G401.6 (cell line): ENCODE measurements around the gene ZBTB46.

Source experiments
- FAIRE-seq: peaks from 2 replicates; lab custom pipeline; 2012; peaks lifted over from hg19 to GRCh38; lab: Jason Lieb, UNC

The ZBTB46 gene

DNA sequence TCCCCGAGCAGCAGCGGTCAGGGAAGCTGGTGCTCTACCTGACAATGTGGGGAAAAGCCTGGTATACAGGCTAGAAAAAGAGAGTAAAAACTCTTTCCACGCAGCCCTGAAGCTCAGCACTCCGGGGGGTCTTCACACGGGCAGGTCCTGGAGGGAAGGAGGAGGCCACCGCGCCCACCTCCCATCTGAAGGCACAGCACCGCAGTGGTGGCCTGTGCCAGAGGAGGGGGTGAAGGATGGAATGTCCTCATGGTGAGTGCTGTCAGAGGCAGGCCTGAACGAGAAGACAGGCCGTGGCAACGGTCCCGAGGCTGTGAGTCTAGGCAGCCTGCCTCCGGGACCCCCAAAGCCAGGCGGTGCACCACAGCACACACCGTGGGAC, 85.6 kb downstream of the ZBTB46 start:
- FAIRE-seq, result no peak

DNA sequence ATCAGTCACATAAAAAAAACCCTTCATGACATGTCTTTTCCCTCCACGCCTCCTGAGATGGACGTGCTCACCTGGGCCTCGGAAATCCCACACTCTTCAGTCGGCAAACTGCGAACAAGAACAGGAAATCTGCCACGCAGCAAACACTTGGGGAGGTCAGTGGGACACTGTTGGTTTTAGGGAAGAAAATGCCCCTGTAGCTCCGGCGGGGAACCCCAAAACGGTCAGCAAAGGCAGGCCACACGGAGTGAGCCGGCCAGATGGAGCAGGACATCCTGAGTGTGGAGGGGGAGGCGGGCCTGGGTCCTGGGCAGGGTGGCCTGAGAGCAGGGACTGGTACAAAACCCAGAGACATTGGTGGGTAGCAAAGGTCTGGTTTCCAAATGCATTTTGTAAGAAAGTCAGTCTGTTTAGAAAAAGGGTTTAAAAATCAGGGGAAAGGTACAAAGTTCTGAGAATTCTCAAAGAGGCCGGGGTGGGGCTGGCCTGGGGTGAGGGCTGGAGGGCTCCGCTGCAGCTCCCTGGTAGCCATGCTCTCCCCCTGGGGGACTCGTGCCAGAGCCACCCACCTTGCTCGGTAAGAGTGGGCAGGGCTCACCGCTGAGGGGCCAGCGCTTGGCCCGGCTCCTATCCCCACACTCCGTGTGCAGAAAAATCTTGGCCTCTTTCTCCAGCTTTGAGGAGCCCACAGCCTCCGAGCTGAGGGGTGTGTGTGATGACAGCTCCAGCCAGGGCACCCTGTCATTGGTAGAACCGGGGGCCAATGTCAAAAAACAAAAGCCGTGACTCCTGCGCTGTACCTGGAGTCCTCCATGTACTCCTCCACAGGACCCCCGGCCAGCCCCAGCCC, 86.3 kb downstream of the ZBTB46 start:
- no peak for FAIRE-seq

DNA sequence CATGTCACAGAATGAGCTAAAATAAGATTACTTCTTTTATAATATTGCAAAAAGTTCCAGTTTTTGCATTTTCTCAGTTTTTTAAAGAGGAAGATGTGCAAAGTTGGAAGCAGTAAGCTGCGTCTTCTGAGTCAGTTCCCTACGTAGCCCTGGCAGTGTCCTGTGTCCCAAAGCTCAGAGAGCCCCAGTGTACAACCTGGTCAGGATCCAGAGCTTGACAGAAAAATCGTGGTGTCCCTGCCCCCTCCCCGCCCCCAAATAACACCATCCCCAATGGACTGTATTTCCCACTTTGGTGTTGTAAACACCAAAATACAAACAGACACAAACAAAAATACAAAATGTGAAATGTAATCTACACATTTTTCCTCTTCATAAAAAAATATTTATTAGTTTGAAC, 86.9 kb downstream of the ZBTB46 start:
- no peak for FAIRE-seq

DNA sequence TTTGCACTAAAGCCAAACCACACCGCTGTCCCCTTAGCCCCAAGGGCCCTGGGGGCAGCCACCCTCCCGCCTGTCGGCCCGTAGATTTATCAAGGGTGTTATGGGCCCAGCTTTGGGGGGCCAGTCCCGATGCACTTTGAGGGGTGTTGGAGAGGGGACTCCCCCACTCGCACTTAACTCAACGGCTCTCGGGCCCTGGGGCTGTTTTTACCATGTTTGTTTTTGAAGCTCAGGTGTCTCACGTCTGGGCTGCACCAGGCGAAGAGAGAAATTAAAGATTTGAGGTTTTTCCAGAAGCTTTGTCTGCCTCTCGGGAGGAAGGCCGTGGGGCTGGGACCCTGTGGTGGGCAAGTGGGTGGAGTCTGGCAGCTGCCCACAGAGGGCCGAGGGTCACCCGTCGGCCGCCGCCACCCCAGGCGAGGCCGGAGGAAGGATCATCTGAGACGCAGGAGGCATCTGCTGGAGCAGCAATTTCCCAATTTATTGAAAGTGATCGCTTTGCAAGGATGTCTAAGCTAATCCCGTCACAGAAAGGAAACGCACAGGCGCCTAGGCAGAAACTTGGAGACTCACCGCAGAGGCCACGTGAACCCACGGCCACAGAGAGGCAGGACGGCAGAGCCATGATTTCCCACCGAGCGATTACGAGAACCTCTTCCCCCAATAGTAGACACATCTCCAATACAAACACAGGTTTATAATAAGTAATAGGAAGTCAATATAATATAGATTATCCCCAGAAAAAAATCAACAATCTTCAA, 87.7 kb downstream of the ZBTB46 start:
- FAIRE-seq, result no peak

DNA sequence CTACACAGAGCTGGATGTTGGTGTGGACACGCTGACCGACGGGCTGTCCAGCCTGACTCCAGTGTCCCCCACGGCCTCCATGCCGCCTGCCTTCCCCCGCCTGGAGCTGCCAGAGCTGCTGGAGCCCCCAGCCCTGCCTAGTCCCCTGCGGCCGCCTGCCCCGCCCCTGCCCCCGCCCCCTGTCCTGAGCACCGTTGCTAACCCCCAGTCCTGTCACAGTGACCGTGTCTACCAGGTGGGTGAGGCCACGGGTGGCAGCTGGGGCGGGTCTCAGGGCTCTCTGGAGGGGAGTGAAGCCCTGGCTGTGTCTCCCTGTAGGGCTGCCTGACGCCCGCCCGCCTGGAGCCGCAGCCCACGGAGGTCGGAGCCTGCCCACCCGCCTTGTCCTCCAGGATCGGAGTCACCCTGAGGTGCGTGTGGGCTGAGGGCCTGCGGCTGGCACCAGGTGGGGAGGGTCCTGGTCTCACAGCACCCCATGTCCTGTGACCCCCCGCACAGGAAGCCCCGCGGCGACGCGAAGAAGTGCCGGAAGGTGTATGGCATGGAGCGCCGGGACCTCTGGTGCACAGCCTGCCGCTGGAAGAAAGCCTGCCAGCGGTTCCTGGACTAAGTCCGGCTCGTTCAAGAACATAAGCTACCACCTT, 88.6 kb downstream of the ZBTB46 start:
- FAIRE-seq, result no peak

DNA sequence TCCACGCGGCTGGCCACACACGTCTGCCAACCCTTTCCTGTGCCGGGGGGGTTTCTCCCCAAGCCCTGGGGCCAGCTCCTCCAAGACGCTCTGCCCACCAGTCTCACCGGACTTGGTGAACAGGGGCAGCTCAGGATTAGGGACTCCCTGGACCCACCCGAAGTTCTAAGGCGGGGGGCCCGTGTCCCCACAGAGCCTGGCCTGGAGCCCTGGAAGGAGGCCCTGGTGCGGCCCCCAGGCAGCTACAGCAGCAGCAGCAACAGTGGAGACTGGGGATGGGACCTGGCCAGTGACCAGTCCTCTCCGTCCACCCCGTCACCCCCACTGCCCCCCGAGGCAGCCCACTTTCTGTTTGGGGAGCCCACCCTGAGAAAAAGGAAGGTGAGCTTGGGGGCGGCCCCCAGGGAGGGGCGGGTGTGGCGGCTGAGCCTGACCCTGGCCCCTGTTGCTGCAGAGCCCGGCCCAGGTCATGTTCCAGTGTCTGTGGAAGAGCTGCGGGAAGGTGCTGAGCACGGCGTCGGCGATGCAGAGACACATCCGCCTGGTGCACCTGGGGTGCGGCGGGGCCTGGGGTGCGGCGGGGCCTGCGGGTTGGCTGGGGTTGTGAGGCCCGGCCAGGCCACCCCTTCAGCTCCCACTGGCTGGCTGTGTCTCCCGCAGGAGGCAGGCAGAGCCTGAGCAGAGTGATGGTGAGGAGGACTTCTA, 89.2 kb downstream of the ZBTB46 start:
- FAIRE-seq, result no peak

DNA sequence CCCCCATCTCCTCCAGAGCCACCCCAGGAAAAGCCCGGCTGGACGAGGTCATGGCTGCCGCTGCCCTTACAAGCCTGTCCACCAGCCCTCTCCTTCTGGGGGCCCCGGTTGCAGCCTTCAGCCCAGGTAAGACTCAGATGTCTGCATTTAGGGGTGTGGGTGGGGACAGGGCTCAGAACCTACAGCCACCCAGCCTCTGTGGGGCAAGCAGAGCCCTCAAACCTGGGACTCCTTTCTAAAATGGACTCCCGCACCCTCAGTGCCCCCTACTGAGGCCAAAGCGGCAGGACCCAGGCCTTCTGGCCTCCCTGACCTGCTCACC, 89.7 kb downstream of the ZBTB46 start:
- FAIRE-seq, result no peak

DNA sequence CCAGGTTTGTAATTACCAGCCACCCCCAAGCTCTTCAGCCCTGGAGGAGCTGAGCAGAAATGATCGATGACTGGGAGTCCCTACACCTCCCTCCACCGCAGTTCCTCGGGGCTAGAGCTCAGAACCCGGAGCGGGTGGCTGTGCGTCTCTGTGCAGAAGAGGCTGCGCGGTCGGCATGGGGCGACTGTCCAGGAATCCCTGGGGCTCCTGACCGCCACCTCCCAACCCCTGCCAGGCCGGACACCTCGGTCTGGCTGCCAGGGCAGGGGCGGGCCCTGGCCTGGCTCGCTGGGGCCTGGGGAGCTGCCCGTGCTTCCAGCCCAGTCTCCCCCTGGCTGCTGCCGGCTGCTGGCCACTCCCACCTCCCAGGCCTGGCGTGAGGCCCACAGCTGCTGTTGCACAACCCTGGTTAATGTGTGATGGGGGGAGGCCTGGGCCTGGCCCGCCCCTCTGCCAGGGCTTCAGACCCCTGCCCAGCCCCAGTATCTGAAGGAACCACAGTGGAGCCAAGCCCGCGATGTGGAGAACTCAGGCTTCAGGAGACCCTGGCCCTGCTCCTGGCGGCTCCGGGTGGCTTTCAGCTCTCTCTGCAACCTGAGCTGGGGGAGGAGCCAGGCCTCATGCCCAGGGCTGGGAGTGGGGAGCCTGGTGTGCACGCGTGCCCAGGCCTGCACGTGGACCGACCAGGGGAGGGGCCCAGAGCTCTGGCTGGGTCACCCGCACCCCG, 90.3 kb downstream of the ZBTB46 start:
- no peak for FAIRE-seq

DNA sequence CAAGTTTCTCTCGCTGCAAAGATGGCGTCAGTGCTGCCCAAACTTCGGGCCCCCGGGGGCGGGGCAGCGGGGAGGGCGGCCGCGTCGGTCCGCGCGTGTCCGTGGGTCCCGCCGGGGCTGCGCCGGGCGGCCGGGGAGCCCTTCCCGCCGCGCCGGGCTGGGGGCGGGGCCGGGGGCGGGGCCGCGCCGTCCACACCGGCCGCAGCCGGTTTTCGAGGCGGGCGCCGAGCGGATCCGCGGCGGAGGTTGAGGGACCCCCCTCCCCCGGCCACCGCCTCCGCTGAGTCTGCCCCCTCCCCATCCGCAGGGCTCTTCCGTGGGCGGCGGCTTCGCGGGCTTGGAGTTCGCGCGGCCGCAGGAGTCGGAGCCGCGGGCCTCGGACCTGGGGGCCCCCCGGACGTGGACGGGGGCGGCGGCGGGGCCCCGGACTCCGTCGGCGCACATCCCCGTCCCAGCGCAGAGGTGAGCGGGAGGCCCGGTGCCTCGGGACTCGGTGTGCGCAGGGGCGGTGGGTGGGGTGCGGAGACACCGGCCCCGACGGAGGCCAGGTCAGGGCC, 90.9 kb downstream of the ZBTB46 start:
- FAIRE-seq, result no peak

DNA sequence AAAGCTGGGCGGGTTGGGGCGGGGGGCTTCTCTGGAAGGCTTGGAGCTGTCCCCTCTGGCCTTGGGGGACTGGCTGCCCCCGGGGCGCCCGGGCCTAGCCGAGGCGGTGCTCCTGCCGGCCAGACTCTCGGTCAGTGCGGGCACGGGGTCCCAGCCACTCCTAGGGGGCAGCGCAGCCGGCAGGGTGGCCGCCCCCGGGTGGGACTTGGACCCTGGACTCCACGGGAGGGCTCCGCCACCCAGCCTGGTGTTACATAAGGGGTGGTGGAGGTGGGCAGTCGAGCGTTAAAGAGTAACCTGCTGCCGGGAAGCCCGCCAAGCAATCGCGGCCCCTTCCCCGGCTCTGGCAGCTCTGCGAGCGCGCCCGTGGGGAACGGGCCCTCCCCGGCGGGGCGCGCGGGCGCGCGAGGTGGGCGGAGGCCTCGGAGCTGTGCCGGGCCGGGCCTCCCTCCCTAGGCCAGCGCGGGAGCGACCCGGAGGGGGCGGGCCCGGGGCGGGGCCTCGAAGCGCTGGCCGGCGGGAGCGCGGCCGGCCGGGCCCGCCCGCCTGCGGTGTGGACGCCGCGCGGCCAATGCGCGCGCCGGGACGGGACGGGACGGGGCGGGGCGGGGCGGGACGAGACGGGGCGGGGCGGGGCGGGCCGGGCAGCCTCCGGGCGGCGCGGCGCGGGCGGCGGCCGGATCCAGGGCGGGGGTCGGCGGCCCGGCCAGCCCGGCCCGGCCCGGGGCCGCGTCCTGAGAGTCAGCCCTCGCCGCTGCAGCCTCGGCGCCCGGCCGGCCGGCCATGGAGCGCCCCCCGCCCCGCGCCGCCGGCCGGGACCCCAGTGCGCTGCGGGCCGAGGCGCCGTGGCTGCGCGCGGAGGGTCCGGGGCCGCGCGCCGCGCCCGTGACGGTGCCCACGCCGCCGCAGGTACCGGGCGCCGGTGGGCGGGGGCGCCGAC, 91.7 kb downstream of the ZBTB46 start, which contains the start of gene SLC2A4RG:
Gene SLC2A4RG (plus strand): TSS at position 647 of the 940 bp plus-strand sequence. CDS start 137 bp downstream, at position 784.
- no peak for FAIRE-seq

DNA sequence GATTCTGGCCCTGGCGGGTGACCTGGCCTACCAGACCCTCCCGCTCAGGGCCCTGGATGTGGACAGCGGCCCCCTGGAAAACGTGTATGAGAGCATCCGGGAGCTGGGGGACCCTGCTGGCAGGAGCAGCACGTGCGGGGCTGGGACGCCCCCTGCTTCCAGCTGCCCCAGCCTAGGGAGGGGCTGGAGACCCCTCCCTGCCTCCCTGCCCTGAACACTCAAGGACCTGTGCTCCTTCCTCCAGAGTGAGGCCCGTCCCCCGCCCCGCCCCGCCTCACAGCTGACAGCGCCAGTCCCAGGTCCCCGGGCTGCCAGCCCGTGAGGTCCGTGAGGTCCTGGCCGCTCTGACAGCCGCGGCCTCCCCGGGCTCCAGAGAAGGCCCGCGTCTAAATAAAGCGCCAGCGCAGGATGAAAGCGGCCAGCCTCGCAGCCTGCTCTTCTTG, 92.4 kb downstream of the ZBTB46 start:
- no peak for FAIRE-seq

DNA sequence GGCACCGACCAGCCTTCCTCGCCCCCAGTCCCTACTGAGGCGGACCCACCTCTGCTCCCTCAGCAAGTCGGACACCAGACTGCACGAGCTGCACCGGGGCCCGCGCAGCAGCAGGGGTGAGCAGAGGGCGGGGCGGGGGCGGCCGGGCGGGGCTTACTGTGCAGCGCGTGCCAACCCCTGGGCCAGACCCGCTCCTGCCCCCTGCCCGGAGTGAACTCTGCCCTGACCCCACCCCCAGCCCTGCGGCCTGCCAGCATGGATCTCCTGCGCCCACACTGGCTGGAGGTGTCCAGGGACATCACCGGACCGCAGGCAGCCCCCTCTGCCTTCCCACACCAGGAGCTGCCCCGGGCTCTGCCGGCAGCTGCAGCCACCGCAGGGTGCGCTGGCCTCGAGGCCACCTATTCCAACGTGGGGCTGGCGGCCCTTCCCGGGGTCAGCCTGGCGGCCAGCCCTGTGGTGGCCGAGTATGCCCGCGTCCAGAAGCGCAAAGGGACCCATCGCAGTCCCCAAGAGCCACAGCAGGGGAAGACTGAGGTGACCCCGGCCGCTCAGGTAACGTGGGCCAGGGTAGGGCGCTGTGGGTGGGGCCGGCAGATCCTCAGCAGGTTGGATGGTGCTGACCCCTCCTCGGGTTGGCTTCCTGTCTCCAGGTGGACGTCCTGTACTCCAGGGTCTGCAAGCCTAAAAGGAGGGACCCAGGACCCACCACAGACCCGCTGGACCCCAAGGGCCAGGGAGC, 92.9 kb downstream of the ZBTB46 start:
- FAIRE-seq, result no peak

DNA sequence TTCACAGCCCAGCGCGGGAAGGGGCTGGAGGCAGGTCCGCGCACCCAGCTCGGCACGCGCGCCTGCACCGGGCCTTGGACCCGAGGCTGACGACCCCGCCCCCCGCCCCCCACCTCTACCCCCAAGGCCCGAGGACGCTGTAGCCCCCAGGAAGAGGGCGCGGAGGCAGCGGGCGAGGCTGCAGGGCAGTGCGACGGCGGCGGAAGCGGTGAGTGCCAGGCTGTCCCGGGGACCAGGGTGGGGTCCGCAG, 93.4 kb downstream of the ZBTB46 start:
- no peak for FAIRE-seq

DNA sequence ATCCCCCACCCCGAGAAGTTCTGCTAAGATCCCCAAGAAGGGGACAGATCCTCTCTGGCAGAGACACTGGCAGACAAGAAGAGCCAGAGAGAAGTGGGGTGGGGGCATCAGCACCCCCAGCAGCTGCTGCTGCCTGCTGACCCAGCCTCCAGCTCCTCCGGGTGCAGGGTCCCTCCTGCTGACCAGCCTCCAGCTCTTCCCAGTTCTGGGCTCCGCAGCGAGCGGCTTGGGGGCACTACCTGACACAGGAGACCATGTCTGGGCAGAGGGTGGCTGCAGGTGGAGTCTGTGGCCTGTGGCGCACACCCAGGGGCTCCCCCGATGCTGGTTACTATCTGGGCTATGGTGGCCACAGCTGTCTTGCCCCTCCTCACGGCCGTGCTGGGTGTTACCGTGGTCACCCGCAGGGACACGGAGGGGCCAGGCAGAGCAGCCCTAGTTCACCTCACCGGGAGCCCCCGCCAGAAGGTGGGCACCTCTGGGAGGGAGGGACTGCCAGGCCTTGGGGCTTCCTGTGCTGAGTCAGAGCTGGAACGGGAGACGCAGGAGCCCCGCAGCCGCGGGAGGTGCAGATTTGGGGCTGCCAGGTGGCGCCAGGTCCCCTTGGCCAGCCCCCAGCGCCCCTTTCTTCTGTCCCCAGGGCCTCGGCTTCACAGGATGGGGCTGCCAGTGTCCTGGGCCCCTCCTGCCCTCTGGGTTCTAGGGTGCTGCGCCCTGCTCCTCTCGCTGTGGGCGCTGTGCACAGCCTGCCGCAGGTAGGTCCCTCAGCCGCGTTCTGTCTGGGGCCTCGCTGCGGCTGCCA, 94.0 kb downstream of the ZBTB46 start:
- FAIRE-seq, result no peak

DNA sequence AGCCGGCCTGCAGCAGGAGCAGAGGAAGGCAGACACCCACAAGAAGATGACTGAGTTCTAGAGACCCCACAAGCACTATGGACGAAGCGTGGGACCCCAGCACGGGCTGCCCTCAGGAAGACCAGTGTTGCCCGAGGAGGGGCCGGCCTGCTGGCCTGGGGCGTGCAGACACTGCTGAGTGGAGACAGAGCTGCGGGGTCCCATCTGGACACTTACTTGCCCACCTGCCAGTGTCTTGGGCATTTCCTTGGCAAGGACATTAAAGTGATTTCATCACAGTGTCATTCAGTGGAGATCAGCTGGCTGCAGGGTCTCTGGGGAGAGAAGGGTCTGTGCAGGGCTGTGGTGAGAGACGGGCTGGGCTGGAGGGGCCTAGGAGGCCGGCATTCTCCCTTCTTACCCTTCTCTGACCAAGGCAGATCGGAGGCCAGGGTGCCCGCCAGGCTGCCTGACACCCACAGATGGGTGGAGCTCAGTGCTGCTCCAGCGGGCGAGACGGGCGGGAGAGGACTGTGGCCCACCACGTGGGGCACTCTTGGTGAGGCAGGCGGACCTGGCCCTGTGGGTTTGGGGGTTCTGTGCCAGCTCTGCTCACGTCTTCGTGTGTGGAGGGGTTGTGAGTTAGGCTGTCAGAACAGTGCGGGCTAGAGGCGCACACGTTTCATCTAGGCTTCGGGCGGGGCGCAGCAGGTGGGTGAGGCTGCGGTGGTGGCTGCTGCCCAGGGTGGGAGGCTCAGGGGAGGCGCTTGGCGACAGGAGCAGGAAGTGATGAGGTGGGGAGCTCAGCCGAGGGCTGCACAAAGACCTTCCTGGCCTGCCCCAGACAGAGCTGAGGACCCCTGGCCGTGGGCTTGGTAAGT, 95.0 kb downstream of the ZBTB46 start, which contains the start of gene LIME1:
Gene LIME1 (plus strand): TSS at position 806 of the 860 bp plus-strand sequence. CDS start 886 bp downstream, outside the sequence.
- no peak for FAIRE-seq

DNA sequence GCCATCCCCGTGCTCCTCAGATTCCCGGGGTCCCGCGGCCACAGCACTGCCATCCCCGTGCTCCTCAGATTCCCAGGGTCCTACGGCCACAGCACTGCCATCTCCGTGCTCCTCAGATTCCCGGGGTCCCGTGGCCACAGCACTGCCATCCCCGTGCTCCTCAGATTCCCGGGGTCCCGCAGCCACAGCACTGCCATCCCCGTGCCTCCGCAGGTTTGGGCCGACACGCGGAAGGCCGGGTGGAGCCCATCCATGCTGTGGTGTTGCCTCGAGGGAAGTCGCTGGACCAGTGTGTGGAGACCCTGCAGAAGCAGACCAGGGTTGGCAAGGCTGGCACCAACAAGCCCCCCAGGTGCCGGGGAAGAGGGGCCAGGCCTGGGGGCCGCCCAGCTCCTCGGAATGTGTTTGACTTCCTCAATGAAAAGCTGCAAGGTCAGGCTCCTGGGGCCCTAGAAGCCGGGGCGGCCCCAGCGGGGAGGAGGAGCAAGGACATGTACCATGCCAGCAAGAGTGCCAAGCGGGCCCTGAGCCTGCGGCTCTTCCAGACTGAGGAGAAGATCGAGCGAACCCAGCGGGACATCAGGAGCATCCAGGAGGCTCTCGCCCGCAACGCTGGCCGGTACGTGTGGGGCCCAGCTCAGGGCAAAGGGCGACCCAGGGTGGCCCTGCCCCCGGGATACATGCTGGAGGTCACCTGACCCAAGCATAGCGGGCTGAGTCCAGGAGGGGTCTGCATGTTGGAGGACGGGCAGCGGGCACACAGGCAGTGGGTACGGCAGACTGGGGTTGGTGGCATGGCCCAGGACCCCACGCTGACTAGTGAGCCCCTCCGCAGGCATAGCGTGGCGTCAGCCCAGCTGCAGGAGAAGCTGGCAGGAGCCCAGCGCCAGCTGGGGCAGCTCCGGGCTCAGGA, 95.9 kb downstream of the ZBTB46 start:
- FAIRE-seq, result no peak
